Epithelial cell of proximal tubule (primary cell): Measurements from ENCODE around the gene PTPRJ. TPM values are rescaled to one million over a fixed set of nuclear protein-coding genes. Genes with fewer than 3 reads are reported as not detected.

Experiments used
- DNase-seq: peaks from one replicate; pipeline ENCODE4 v3.0.0-alpha.2; 2011; ENCODE audit warnings: low read depth
- H3K4me3 ChIP-seq: 2 replicates; pipeline ENCODE4 v1.5.1; 2011; ENCODE audit warnings: low read depth, mild to moderate bottlenecking, low read length
- CTCF ChIP-seq: conservative IDR thresholded peaks from 2 replicates; pipeline ENCODE4 v1.5.1; 2012; ENCODE audit warnings: low read depth, mild to moderate bottlenecking, low read length
- total RNA-seq: library from RNA; depleted of rRNA; stranded (reverse); fragments of >200 nt; gene quantifications from 2 replicates; pipeline ENCODE4 v1.2.3, GENCODE V29; 2015

PTPRJ gene
- total RNA-seq, 1 donor from 2014 or later, result 43.9 TPM

GRCh38 chr11:48003926-48004325 is 23.6 kb downstream of the PTPRJ start:
- TF ChIP-seq CTCF, result no peak
- no peak overlapping the region for H3K4me3 ChIP-seq
- no peak for DNase-seq

GRCh38 chr11:48004456-48004855 is 24.1 kb downstream of the PTPRJ start:
- TF ChIP-seq CTCF, result no peak
- no peak overlapping the region for H3K4me3 ChIP-seq
- no peak for DNase-seq

GRCh38 chr11:48005136-48005535 is 24.8 kb downstream of the PTPRJ start:
- H3K4me3 ChIP-seq, result no peak overlapping the region

GRCh38 chr11:48005831-48006270 is 25.5 kb downstream of the PTPRJ start:
- no peak for DNase-seq
- no peak for TF ChIP-seq CTCF
- H3K4me3 ChIP-seq, result no peak overlapping the region

More at GRCh38 chr11:48005136-48005535, 24.8 kb downstream of the PTPRJ start:
- TF ChIP-seq CTCF, result no peak
- DNase-seq, result no peak

GRCh38 chr11:48006301-48006992 is 26.1 kb downstream of the PTPRJ start:
- no peak overlapping the region for H3K4me3 ChIP-seq
- DNase-seq, result no peak
- no peak for TF ChIP-seq CTCF

GRCh38 chr11:48007677-48008076 is 27.3 kb downstream of the PTPRJ start:
- no peak for DNase-seq
- no peak for TF ChIP-seq CTCF
- no peak overlapping the region for H3K4me3 ChIP-seq

- H3K4me3 ChIP-seq, result no peak overlapping the region
- TF ChIP-seq CTCF, result no peak
- DNase-seq, result no peak
These were observed 28.6 kb downstream of the PTPRJ start for GRCh38 chr11:48008951-48009270.
